Measurements from ENCODE around the gene NEDD4L.

GRCh38 chr18:58335821-58336220, 291.8 kb downstream of the NEDD4L start:
- TF ChIP-seq NFIC (IDR thresholded peaks at IDR 0.05; ENCODE audit: borderline replicate concordance) (no peak), EZH2phosphoT487 (IDR thresholded peaks at IDR 0.05; ENCODE audit: borderline replicate concordance, low read depth) (no peak), CTCF (IDR thresholded peaks at IDR 0.05) (peak; percentile 48), TCF12 (IDR thresholded peaks at IDR 0.05) (no peak), NRF1 (IDR thresholded peaks at IDR 0.05; ENCODE audit: low read depth, low read length) (no peak), POLR2AphosphoS5 (IDR thresholded peaks at IDR 0.05; ENCODE audit: low read depth, low read length) (no peak), SMC3 (IDR thresholded peaks at IDR 0.05; ENCODE audit: low read depth, low read length) (0 out of 2 replicates have a peak, but pooled peaks have one; percentile 19), MAX (IDR thresholded peaks at IDR 0.05; ENCODE audit: low read depth) (no peak), RFX5 (IDR thresholded peaks at IDR 0.05; ENCODE audit: low read length) (no peak), EP300 (IDR thresholded peaks at IDR 0.05; ENCODE audit: borderline replicate concordance in 1 of 2, low read depth in 1 of 2, low read length in 1 of 2) (no peak)

All from SK-N-SH (cell line).